GM19452 (cell line): ENCODE data around the gene GMDS.
"Not testable (repeated sequence)": the region's sequence is repeated elsewhere in the genome, so short reads cannot be mapped to it uniquely, and the experiment has no call there.

Source experiments
- ATAC-seq: cut with Tn5 transposase; IDR thresholded peaks from one replicate; pipeline ENCODE4 v1.9.1; 2021; ENCODE audit not compliant: unreplicated experiment

Gene GMDS

DNA sequence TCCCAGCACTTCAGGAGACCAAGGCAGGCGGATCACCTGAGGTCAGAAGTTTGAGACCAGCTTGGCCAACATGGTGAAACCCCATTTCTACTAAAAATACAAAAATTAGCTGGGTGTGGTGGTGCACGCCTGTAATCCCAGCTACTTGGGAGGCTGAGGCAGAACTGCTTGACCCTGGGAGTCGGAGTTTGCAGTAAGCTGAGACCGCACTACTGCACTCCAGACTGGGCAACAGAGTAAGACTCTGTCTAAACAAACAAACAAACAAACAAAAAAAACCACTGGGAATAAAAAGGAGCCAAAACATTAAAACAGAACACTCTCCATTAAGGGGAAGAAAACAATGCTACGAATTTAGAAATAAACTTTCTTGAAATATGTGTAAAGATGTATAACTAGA is 576.9 kb downstream of the GMDS start:
- ATAC-seq: not testable (repeated sequence)

DNA sequence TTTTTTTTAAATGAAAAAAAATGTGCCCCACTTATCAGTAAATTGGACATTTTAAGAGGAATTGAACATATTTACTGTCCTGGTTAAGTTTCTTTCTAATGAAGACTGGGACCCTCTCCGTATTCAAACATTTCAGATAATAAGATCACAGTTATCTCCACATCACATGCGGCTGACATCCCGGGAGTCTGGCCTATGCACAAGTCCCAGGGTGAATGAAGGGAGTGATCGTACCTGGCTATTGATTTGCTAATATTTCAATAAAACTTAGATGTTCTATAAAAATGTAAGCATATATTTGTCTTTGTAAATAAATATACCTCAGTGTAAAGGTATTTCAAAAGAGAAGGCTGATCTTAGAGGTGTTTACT is 577.6 kb downstream of the GMDS start:
- no peak for ATAC-seq

DNA sequence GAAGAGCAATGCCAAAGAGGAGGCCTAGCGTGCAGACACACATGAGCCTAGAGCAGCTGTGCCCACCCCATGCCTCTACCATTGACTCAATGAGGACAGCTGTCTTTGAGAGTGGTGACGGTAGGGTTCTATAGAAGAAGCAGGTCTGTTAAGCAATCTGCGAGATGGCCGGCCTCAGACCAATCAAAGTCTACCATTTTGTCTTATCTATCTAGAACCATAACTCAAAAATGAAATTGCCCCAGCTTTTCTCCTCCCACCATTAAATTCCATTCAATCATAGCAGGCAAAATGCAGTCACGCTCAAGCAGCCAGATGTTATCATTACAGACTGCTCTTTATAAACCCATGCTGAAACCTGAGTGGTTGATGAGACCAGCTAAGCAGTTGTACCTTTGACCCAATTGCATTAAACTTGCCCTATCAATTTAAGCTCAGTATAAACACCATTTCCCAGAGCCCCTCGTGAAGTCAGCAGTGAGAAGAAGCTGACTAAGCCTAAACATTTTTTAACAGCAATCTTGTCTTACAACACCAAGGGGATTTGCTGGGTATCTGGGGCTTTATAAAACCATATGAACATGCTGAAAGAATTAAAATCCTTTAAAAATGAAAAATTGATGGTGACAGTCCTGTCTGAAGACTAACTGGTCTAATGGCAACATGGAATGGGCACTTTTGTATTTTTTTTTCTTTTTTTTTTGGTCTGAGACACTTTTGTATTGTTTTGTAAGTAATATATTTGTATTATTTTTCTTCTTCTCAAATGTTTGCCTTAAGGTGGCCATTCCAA is 578.2 kb downstream of the GMDS start:
- ATAC-seq: no peak

DNA sequence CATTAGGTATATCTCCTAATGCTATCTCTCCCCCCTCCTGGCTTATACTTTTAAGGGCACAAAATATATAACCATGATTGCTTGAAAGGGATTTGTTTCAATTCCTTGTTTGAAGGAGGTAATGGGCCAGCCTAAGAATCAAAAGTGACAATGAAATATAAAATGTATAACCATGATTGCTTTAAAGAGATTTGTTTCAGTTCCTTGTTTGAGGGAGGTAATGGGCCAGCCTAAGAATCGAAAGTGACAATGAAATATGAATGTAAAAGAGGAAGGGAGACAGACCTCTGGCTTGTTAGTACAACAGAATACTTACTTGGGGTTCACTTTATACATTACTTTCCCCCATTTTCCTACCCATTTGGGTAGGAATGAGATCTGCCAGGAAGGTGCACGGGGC is 580.2 kb downstream of the GMDS start:
- ATAC-seq: peak; percentile 95

GRCh38 chr6:1664329-1664728 is 581.1 kb downstream of the GMDS start:
- no peak for ATAC-seq

GRCh38 chr6:1663511-1663910 is 581.9 kb downstream of the GMDS start:
- no peak for ATAC-seq

DNA sequence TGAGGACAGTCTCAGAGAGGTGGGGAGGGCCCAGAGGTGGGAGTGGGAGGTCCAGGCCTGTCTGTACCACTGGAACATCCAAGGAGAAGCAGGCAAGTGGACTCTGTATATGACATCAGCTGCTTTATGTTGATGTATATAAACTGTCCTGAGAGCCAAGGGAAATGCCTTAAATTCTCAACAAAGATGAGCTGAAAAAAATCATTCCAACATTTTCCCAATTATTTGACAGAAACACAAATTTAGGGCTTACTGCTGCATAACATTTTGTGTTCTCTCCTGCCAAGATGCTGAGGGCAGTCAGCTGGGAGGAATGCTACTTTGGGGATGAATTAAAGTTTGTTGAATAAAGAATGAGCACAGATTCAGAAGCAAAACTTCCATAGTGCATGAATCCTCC is 582.9 kb downstream of the GMDS start:
- ATAC-seq: no peak

DNA sequence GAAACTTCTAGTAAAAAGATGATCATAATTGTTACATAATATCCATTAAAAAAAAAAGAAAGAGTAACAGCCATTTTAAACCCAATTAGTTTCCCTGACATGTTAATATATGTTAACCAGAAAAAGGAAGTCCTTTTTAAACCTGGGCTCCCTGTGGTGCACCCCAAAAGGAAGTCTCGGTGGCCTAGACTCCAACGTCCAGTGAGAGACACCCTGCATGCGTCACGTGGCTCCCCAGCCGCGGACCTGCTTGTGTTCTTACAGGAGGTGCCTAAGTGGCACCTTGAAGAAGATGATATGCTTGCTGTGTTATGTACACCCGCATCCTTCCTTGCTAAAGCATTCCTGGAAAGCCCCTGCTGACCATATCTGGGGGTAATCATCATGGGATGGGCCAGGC is 585.6 kb downstream of the GMDS start:
- no peak for ATAC-seq

DNA sequence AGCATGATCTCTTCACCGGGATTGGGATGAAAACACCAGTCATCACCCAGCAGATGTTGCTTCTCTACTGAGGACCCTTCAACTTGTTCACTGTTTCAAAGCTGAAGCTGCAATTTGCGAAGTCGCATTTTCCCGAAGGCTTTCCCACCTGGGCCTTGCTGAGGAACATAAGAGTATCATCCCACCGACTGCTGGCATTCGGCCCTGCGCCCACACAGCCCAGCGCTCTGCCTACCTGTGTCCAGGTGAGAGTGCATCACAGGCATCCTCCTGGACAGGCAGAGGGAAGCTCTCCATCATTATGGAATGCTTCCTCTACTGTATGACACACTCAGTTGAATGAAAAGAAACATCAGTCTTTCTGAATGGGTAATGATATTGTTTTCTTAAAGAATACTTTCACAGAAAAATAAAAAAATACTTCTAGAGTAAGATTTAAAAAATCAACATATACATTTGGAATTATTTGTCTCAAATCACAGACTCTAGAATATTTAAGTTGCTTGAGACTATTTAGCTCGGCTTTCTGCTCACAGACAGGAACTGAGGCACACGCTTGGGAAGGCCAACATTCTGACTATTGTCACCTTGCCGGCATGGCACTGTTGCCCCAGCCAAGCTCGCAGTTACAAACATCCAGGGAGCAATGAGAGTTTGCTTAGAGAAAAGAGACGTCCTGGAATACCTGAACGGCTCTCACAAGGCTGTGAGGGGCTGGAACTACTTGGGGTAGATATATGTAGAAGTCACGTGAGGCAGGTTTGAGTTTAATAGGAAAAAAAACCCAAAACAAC is 587.0 kb downstream of the GMDS start:
- no peak for ATAC-seq

- no peak for ATAC-seq
Observed at GRCh38 chr6:1657771-1658165, 587.6 kb downstream of the GMDS start.

- ATAC-seq: no peak
Observed at GRCh38 chr6:1657116-1657770, 588.2 kb downstream of the GMDS start.

DNA sequence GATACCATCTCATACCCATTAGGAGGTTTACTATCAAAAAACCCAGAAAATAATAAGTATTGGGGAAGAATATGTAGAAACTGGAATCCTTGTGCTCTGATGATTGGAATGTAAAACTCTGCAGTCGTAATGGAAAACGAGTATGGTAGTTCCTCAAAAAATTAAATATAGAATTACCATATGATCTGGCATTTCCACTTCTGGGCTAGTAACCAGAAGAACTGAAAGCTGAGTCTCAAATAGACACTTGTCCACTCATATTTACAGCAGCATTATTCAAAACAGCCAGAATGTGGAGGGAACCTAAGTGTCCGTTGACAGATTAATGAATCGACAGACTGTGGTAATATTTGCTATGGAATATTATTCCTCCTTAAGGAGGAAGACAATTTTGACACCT is 591.4 kb downstream of the GMDS start:
- ATAC-seq: no peak

DNA sequence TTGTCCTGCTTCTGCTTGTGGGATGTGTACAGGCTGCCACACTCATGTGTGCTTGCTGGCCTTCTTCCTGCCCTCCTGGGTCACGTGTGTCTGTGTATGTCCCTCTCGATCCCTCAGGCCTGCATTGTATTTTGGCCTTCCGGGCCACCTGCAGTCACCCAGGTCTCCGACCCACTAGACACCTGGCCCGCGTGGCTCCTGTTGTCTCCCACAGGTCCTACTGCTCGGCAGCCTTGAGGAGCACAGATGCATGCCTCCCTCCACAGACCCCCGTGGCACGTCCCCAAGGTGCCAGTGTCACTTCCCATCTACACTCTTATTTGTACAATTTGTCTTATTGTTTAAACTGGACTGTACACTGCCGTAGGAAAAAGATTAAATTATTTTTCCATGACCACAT is 592.6 kb downstream of the GMDS start:
- ATAC-seq: no peak

- no peak for ATAC-seq
Observed at GRCh38 chr6:1651362-1651761, 594.0 kb downstream of the GMDS start.

DNA sequence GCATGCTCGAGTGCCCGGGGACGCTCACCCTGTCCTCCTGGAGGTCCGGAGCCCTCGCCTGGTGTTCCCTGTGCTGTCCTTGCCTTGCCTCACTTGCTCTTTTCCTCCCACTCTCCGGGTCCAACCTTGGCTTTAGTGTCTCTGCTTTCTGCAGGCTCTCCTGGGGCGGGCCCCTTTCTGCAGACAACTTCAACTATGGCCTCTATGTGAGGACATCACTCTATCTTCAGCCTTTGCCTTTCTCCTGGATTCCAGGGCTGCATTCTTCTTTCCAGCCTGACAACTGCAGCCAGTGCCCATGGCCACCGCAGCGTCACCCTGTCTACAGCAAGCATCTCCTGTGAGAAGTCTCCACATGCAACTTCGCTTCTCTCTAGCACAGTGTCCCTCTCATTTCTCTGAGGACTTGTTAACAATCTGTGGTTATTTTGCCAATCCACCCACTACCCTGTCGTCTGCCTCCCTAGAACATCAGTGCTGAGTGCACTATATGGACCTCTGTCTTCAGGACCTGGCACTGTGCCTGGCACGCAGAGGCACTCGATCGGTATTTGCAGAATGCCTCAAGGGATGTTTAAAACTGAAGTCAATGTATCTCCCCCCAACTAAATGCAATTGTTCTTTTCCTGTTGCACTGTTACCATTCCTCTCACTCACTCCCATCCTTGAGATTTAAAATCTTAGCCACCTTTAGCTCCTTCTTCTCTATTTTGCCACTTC is 599.8 kb downstream of the GMDS start:
- no peak for ATAC-seq

DNA sequence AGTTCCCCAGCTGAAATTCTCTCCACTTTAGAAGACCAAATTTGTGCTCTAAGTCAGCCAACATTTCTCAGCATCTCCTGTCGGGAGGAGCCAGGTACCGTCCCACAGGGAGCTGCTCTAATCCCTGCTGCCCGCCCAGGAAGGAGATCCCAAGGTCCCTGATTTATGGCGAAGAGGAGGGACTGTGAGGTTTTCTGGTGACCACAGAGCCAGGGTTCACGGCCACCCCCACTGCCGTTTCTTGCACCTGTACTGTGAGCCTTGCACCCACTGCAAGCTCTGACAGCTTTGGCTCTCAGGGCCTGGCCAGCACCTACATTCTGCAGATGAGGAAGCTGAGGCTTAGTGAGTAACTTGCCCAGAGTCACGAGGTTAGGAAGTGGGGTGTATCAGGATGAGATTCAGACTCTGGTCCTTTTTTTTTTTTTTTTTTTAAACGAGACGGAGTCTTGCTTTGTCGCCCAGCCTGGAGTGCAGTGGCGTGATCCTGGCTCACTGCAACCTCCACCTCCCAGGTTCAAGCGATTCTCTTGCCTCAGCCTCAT is 600.8 kb downstream of the GMDS start:
- no peak for ATAC-seq

DNA sequence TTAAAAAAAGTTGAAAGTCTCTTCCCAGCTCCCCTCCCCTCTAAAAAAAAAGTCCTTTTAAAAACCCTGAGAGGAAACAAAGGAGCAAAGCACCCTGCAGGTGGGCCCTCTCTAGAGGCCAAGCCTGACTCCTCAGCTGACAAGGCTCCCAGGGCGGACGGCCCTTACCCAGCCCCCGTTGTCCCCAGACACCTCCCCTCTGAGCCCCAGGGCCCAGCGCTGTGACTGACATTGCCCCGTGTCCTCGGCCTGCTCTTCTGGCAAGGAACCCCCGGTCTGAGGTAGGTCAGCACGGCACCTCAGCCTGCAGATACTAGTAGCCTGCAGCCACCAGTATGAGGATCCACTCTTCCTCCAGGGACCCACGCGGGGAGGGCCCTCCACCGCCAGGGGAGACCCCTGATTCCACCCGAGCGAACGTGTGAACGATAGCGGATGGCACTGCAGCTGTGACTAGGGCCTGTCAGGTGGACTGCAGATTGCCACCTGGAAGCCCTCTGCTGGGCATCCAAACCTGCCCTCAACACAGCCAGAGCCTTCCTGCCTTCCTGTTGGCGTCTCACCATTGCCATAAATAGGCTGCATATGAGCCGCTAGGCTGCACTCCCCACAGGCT is 601.5 kb downstream of the GMDS start:
- no peak for ATAC-seq

DNA sequence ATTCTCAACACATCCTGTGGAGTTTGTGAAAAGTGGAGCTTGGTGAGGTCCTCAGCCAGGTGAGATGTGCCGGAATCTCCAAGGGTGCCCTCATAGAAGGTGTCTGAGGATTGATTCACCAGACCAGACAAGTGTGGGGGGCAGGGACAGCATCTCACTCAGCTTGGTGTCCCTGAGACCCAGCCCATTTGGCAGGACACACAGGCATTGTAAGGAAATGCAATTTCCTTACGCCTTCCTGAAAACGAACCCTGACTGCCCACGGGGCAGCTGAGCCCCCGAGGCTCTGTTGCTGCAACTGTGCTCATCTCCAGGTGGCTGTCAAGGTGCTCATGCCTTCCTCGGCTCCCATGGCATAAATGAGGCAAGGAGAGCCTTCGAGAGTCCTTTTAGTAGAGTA is 602.3 kb downstream of the GMDS start:
- ATAC-seq: no peak

GRCh38 chr6:1641343-1641885 is 604.0 kb downstream of the GMDS start:
- ATAC-seq: no peak

DNA sequence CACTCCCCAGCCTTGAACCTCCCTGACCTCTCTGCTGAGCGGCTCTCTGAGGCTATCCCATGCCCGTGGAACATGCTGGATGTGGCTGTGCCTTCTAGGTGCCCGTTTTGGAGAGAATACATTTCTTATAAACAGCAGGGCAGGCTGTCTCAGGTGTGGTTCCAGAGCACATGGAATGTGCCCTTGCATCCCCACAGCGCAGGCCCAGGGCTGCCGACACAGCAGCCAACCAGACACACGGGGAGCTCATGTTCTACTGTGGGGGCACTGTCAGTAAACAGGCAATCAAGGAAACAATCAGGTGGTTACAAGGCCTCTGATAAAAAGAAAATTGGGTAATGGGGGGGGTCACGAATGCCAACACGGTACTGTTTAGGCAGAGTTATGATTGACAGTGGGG is 604.9 kb downstream of the GMDS start:
- ATAC-seq: no peak
